ENCODE results near the gene EYS. TPM values are rescaled to one million over a fixed set of nuclear protein-coding genes. Genes with fewer than 3 reads are reported as not detected.

EYS gene
- total and polyA plus RNA-seq, 8 donors, result 0.24 to 0.85 (median 0.55) TPM

- Histone ChIP-seq H3K27me3 (no peaks in the 10 kb centered on the region), H3K27ac (no peak overlapping the region), H3K4me1 (no peaks in the 10 kb centered on the region), H3K9me3 (no peaks in the 10 kb centered on the region), H3K36me3 (peaks cover 0 to 89% of the 10 kb centered on the region in 2 donors), H3K4me3 (no peak overlapping the region)
- no peak for DNase-seq
- intact Hi-C loops (cut with DNase I), result no loop called here
- TF ChIP-seq CTCF (IDR thresholded peaks at IDR 0.05), result no peak
- ATAC-seq, result no peak
Measured at GRCh38 chr6:63705707-63706106, 2001.3 kb downstream of the EYS start.

GRCh38 chr6:63690221-63690620 lies 2016.8 kb downstream of the EYS start:
- intact Hi-C loops (cut with DNase I), result no loop called here
- H3K27me3 ChIP-seq, result no peaks in the 10 kb centered on the region
- no peak for TF ChIP-seq CTCF (IDR thresholded peaks at IDR 0.05)
- H3K4me3 ChIP-seq, result no peak overlapping the region
- ATAC-seq, result no peak
- no peak overlapping the region for H3K27ac ChIP-seq
- no peak for DNase-seq
- H3K36me3 ChIP-seq, result peaks cover 0 to 11% of the 10 kb centered on the region in 2 donors
- peaks cover 0 to 22% of the 10 kb centered on the region in 2 donors for H3K4me1 ChIP-seq
- H3K9me3 ChIP-seq, result no peaks in the 10 kb centered on the region

GRCh38 chr6:63689421-63689820 lies 2017.6 kb downstream of the EYS start:
- intact Hi-C loops (cut with DNase I), result no loop called here
- H3K27ac ChIP-seq, result no peak overlapping the region
- H3K4me1 ChIP-seq, result peaks cover 0 to 22% of the 10 kb centered on the region in 2 donors
- ATAC-seq, result no peak
- TF ChIP-seq CTCF (IDR thresholded peaks at IDR 0.05), result peak in 1 of 2 donors; percentile 7
- H3K4me3 ChIP-seq, result no peak overlapping the region
- no peak for DNase-seq
- peaks cover 0 to 12% of the 10 kb centered on the region in 2 donors for H3K36me3 ChIP-seq
- H3K27me3 ChIP-seq, result no peaks in the 10 kb centered on the region
- H3K9me3 ChIP-seq, result no peaks in the 10 kb centered on the region

- no peak overlapping the region for H3K4me3 ChIP-seq
- intact Hi-C loops (cut with DNase I), result no loop called here
- no peak for TF ChIP-seq CTCF (IDR thresholded peaks at IDR 0.05)
- no peaks in the 10 kb centered on the region for H3K9me3 ChIP-seq
- peak; percentile 38 for ATAC-seq
- peaks cover 0 to 27% of the 10 kb centered on the region in 2 donors for H3K4me1 ChIP-seq
- no peak for DNase-seq
- H3K36me3 ChIP-seq, result peaks cover 0 to 17% of the 10 kb centered on the region in 2 donors
- H3K27ac ChIP-seq, result peak overlapping the region in 1 of 2 donors; percentile 25
- H3K27me3 ChIP-seq, result no peaks in the 10 kb centered on the region
Measured at GRCh38 chr6:63685446-63686379, 2021.3 kb downstream of the EYS start.

- intact Hi-C loops (cut with DNase I), result no loop called here
- H3K4me3 ChIP-seq, result no peak overlapping the region
Measured at GRCh38 chr6:63683071-63683603, 2023.9 kb downstream of the EYS start.

More at GRCh38 chr6:63683071-63683603, 2023.9 kb downstream of the EYS start:
- no peaks in the 10 kb centered on the region for H3K9me3 ChIP-seq
- no peaks in the 10 kb centered on the region for H3K27me3 ChIP-seq
- ATAC-seq (no peak), DNase-seq (no peak)
- peaks cover 0 to 12% of the 10 kb centered on the region in 2 donors for H3K4me1 ChIP-seq
- no peak for TF ChIP-seq CTCF (IDR thresholded peaks at IDR 0.05)
- peaks cover 0 to 17% of the 10 kb centered on the region in 2 donors for H3K36me3 ChIP-seq
- H3K27ac ChIP-seq, result no peak overlapping the region

All from left lung (tissue), 10 donors.